Stimulated activated CD8-positive, alpha-beta memory T cell treated with anti-CD3 and anti-CD28 coated beads, Interleukin-15, amount 100 ng/mL, for 1 hour (primary cell): ENCODE data around the gene PKIB.
"Not testable (repeated sequence)": the region's sequence is repeated elsewhere in the genome, so short reads cannot be mapped to it uniquely, and the experiment has no call there.

Source experiments
- DNase-seq: peaks from one replicate; pipeline ENCODE4 v3.0.0-alpha.2; 2020; ENCODE audit warnings: low read depth

Gene PKIB, protein sequence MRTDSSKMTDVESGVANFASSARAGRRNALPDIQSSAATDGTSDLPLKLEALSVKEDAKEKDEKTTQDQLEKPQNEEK

GRCh38 chr6:122609881-122610689 lies at the start of gene PKIB:
PKIB (plus strand) TSS chr6:122610405; CDS start chr6:122717795, 107,390 bp downstream.
- no peak for DNase-seq

- no peak for DNase-seq
Observed at GRCh38 chr6:122563364-122564052, 46.7 kb upstream of the PKIB start.

- DNase-seq, result no peak
Observed at GRCh38 chr6:122564230-122564629, 46.0 kb upstream of the PKIB start.

DNA sequence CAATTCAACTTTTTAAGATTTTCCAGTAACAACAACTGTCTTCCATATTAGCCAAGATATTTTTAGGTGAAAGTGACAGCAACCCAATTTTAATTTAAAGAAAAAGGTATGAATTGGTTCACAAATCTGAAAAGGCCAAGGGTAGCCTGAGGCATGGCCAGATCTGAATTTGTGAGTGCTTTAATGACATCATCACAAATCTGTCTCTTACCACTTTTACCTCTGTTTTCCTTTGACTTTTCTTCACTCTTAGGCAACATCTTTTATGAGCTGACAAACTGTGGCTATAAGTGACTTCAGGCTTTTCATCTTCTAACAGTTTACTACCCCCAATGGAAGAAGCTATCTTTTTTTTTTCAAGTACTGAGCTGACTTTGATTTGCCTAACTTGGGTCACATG lies 44.5 kb upstream of the PKIB start:
- no peak for DNase-seq

- no peak for DNase-seq
Observed at GRCh38 chr6:122567034-122567433, 43.2 kb upstream of the PKIB start.

DNA sequence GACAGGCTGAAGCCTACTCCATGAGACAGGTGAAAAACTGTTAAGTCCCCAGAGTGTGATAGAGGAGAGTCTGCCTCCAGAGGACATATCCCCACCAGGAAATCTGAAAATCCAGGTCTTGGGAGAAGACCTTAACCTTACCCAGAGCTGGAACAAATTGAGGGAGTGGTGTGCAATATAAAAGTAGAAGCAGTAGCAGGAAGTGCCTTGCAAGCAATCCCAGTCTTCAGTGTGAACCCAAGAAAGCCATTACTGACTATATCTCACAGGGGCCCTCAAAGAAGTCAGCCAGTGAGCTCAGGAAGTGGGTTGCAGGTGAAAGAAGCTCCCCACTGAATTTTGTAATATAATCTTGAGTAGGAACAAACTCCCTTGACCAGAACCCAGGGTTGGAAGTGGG lies 41.9 kb upstream of the PKIB start:
- DNase-seq, result no peak

- DNase-seq, result no peak
Observed at GRCh38 chr6:122568797-122569221, 41.4 kb upstream of the PKIB start.

- no peak for DNase-seq
Observed at GRCh38 chr6:122569230-122569771, 40.9 kb upstream of the PKIB start.

GRCh38 chr6:122571888-122572287 lies 38.3 kb upstream of the PKIB start:
- DNase-seq, result no peak

GRCh38 chr6:122576888-122577287 lies 33.3 kb upstream of the PKIB start:
- no peak for DNase-seq

DNA sequence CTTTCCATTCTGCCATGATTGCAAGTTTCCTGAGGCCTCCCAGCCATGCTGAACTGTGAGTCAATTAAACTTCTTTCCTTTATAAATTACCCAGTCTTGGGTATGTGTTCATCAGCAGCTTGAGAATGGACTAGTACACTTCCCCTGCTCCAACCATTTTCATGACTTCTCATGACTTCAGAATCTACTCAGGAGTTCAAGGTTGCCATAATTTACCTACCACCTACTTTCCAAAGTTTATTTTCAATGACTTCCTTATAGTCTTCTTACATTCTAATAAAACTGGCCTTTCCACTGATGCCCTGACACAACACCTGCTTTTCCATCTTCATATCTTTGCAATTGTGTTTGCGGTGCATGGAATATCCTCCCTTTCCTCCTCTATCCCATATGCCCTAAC lies 31.2 kb upstream of the PKIB start:
- DNase-seq, result no peak

DNA sequence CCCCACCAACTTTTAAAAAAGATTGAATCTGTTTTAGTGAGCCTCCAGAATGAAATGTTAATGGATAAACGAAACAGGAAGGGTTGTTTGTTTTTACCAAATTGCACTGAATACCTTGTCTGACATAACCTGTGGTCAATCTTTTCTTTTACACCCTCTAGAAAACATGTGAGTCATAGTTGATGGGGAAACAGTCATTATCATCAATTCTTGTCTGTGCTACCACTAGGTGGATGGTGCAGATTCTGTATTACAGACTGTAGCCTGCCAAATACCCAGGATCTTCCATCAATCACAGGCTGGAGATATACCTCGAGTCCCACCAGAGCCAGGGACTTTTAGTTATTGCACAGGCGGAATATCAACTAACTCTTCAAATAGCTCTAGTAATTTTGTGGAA lies 29.5 kb upstream of the PKIB start:
- no peak for DNase-seq

GRCh38 chr6:122589115-122589514 lies 21.1 kb upstream of the PKIB start:
- DNase-seq, result no peak

- not testable (repeated sequence) for DNase-seq
Observed at GRCh38 chr6:122598295-122598694, 11.9 kb upstream of the PKIB start.

- no peak for DNase-seq
Observed at GRCh38 chr6:122604676-122605075, 5.5 kb upstream of the PKIB start.

- no peak for DNase-seq
Observed at GRCh38 chr6:122610690-122611455, 668 bp downstream of the PKIB start.

DNA sequence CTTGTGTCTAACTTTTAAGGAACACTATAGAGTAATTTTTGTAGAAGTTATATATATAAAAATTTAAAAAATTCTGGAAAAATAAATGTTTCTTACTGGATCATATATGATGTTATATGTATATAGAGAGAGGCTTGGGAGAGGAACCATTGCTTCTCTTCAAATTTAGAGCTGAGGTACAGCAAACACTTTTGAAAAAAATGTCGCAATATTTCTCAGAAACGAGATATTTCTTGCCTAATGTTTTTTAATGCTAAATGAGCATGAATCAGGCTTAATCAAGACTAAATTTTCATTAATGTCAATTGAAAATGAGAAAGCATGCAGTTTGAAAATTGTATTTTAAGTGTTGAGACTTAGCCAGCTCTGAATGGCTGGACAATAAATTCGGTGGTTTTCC lies 2.6 kb downstream of the PKIB start:
- no peak for DNase-seq

DNA sequence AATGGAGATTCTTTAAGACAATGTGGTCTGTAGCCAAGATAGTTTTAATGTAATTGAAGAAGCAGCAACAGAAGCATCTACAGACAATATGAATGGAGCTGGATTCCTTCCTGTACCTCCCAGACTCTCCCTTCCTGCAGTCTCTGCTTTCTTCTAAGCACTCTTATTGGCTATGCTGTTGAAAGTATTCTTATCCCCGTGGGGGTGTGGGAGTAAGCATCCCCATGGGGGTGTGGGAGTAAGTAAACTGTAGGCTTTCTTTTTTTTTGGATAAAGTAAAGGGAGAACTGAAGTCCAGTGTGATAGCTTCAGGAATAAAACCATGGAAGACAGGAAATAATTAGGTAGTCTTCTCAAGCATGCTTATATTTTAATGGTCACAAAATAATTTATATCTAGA lies 4.1 kb downstream of the PKIB start:
- DNase-seq, result no peak

- DNase-seq, result no peak
Observed at GRCh38 chr6:122615409-122615808, 5.2 kb downstream of the PKIB start.

- DNase-seq, result no peak
Observed at GRCh38 chr6:122616877-122617276, 6.7 kb downstream of the PKIB start.

- DNase-seq, result no peak
Observed at GRCh38 chr6:122619309-122619708, 9.1 kb downstream of the PKIB start.

GRCh38 chr6:122620428-122620827 lies 10.2 kb downstream of the PKIB start:
- no peak for DNase-seq
